Frontal cortex (tissue), 4 donors: ENCODE results near the gene DIAPH3. TPM values are rescaled to one million over a fixed set of nuclear protein-coding genes. Genes with fewer than 3 reads are reported as not detected.
A peak's percentile ranks its signal among the peaks of the same experiment; 100 is the strongest.
"Not testable (repeated sequence)": the region's sequence is repeated elsewhere in the genome, so short reads cannot be mapped to it uniquely, and the experiment has no call there.

Experiments
- DNase-seq, 2 donors: peaks; one replicate each; pipeline ENCODE4 v3.0.0; 2012; ENCODE audit warnings: low spot score in 2 of 2
- FAIRE-seq: peaks from 2 replicates; lab custom pipeline; 2012; peaks lifted over from hg19 to GRCh38; lab: Jason Lieb, UNC
- total RNA-seq: library from RNA; depleted of rRNA; stranded (reverse); fragments of >200 nt; gene quantifications from one replicate; pipeline ENCODE4 v1.2.3, GENCODE V29; 2014
- donor health status: control.
- donor health status: control.
- donor health status: control.

Gene DIAPH3, protein sequence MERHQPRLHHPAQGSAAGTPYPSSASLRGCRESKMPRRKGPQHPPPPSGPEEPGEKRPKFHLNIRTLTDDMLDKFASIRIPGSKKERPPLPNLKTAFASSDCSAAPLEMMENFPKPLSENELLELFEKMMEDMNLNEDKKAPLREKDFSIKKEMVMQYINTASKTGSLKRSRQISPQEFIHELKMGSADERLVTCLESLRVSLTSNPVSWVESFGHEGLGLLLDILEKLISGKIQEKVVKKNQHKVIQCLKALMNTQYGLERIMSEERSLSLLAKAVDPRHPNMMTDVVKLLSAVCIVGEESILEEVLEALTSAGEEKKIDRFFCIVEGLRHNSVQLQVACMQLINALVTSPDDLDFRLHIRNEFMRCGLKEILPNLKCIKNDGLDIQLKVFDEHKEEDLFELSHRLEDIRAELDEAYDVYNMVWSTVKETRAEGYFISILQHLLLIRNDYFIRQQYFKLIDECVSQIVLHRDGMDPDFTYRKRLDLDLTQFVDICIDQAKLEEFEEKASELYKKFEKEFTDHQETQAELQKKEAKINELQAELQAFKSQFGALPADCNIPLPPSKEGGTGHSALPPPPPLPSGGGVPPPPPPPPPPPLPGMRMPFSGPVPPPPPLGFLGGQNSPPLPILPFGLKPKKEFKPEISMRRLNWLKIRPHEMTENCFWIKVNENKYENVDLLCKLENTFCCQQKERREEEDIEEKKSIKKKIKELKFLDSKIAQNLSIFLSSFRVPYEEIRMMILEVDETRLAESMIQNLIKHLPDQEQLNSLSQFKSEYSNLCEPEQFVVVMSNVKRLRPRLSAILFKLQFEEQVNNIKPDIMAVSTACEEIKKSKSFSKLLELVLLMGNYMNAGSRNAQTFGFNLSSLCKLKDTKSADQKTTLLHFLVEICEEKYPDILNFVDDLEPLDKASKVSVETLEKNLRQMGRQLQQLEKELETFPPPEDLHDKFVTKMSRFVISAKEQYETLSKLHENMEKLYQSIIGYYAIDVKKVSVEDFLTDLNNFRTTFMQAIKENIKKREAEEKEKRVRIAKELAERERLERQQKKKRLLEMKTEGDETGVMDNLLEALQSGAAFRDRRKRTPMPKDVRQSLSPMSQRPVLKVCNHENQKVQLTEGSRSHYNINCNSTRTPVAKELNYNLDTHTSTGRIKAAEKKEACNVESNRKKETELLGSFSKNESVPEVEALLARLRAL
- 5.3 TPM for total RNA-seq

GRCh38 chr13:60163478-60164233 is at the start of gene DIAPH3:
DIAPH3 (minus strand) TSS chr13:60163928; CDS start chr13:60163766, 162 bp downstream.
- DNase-seq (peak; percentile 79 to 95), FAIRE-seq (peak; percentile 55)

DNA sequence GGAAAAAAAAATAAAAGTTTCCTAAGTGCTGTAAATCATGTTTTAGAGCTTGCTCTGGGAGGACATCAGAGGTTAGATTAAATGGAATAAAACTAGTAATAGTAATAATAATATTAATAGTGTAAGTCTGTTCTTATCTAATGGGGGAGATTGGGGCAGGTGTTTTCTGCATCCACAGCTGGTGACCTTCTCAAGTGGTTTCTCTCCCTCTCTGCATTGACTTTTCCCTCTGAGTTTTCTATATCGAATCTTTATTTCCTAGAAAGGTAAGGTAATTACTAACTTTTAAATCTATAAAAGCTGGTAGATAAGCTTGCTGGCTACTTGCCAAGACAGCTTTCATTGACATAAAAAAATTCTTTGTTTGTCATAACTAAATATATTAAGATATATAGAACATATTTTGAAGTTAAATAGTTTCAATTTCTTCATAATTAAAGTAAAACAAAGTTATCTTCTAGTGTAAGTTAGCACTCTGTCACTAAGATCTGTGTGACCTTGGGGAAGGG is 49.6 kb upstream of the DIAPH3 start:
- no peak for DNase-seq
- FAIRE-seq = no peak

DNA sequence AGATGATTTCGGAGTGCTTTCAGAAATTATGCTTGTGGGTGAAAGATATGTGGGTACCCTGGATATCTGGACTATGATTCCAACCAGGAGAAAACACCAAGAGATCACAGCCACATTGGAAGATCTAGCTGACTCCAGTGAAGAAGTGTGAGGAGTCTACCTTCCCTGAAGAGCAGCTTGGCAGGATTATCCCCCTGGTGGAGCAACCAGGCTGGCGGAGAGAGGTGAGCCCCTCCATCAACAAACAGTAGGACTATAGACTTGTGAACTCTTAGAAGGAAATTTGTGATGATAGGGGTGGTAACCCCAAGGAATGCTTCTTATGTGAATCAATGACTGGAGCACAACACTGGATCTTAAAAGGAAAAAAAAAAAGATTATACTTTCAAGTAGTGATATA is 47.8 kb upstream of the DIAPH3 start:
- FAIRE-seq (no peak), DNase-seq (no peak)

GRCh38 chr13:60210510-60211330 is 47.0 kb upstream of the DIAPH3 start:
- no peak for FAIRE-seq
- DNase-seq = no peak

DNA sequence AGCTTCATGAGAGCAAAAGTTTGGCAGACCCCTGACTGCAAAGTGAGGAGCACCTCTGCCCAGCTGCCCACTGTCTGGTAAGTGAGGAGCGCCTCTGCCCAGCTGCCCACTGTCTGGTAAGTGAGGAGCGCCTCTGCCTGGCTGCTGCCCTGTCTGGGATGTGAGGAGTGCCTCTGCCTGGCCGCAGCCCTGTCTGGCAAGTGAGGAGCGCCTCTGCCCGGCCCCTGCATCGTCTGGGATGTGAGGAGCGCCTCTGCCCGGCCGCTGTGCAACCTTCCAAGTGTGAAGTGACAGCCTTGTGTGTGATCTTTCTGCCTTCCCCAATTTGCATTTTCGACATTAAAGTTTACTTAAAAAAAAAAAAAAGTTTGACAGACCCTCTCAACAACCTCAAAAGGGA is 41.8 kb upstream of the DIAPH3 start:
- not testable (repeated sequence) for DNase-seq, FAIRE-seq

GRCh38 chr13:60201286-60201685 is 37.6 kb upstream of the DIAPH3 start:
- DNase-seq = no peak
- FAIRE-seq = no peak

DNA sequence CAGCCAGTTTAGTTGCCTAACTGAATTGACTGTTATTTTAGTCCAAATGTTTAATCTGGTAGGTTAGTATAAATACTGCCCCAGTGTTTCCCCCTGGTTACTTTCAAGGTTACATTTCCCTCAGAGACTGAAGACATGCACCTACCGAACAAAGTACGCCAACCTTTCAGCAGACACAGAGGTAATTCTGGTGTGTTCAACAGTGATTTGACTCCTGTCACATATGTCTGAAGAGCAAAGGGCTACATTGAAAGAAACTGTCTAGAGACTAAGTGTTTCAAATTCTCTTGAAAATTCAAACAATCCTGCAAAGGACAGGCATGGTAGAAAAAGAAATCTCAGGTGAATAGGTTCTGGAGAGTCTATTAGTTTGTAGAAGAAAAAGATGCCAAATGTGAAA is 32.2 kb upstream of the DIAPH3 start:
- FAIRE-seq, DNase-seq: not testable (repeated sequence)

GRCh38 chr13:60182907-60183306 is 19.2 kb upstream of the DIAPH3 start:
- no peak for DNase-seq
- FAIRE-seq = no peak

DNA sequence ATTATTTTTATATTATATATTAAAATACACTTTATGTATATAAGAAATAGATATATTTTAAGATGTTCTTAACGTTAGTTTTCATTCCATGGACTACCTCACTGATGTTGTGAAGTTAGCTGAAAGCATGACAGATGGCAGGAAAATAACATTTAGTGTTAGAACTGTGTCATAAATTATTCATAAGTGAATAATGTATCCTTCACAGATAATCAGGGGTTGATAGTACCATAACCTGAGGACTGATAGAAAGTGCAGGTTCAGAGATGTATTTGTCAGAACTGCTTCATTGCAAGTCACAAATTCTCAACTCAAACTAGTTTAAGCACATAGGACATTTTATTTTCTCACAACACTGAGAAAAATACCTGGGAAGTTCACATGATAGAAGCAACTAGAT is 14.6 kb upstream of the DIAPH3 start:
- FAIRE-seq = no peak
- no peak for DNase-seq

GRCh38 chr13:60175571-60175970 is 11.8 kb upstream of the DIAPH3 start:
- DNase-seq = no peak
- FAIRE-seq = no peak

DNA sequence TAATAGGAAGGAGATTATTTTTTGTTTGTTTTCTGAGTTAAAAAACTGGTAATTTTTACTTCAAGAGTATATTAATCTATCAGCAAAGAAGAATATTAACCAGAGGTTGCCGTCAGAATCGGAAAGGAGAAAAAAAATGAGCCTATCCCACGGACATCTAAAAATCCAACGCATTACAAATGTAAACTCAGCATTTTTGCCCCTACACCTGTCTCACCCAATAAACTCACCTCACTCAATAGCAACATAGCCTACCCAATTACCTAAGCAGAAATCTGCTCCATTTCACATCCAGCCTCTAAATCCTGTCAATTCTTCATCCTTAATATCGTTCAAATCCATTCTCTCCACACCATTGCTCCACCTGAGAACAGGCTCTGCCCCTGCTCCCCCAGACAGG is 10.4 kb upstream of the DIAPH3 start:
- no peak for DNase-seq
- FAIRE-seq = no peak

GRCh38 chr13:60172111-60172510 is 8.4 kb upstream of the DIAPH3 start:
- DNase-seq (no peak), FAIRE-seq (no peak)

- DNase-seq = no peak
- no peak for FAIRE-seq
Observed at GRCh38 chr13:60170414-60170813, 6.7 kb upstream of the DIAPH3 start.

GRCh38 chr13:60169239-60170031 is 5.7 kb upstream of the DIAPH3 start:
- no peak for FAIRE-seq
- no peak for DNase-seq

DNA sequence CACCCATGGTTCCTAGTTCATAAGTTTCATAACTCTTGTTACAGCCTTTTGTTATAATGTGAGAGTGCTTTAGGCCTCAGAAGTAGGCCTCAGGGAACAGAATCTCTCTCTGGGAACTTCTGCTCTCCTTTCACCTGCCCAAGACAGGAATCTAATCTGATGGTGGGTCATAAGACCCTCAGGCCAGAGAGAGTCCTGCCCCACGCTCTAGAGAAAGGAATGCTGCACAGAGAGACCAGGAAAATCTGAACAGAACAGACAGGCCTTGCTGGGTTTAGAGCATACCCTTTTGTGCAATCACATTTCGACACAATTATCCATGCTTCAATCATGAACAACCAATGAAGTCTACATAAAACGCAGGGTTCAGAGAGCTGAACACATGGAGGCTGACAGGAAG is 3.4 kb upstream of the DIAPH3 start:
- no peak for DNase-seq
- no peak for FAIRE-seq

- no peak for DNase-seq
Observed at GRCh38 chr13:60165391-60166099, 1.8 kb upstream of the DIAPH3 start.

GRCh38 chr13:60164234-60164889 is 634 bp upstream of the DIAPH3 start:
- no peak for FAIRE-seq
- DNase-seq = no peak

More at GRCh38 chr13:60165391-60166099, 1.8 kb upstream of the DIAPH3 start:
- FAIRE-seq = no peak
